Activated naive CD4-positive, alpha-beta T cell treated with anti-CD3 and anti-CD28 coated beads, Interleukin-2, amount 10 ng/mL, durations not matched to agents 7 days and 5 days (primary cell): ENCODE measurements around the gene PIGC.
"Not testable (repeated sequence)": the region's sequence is repeated elsewhere in the genome, so short reads cannot be mapped to it uniquely, and the experiment has no call there.

ENCODE experiments used
- CTCF ChIA-PET: fragments of 350-600 bp; sonication (Branson Sonifier 250); formaldehyde crosslinking; loops from one replicate; lab custom pipeline; 2021; ENCODE audit warnings: antibody characterized with exemption; lab: Charles Lee
- DNase-seq: peaks from one replicate; pipeline ENCODE4 v3.0.0-alpha.2; 2020
- H3K27ac Mint-ChIP-seq: one replicate; pipeline ENCODE4 v1.8.0; 2021; ENCODE audit warnings: mild to moderate bottlenecking, moderate library complexity, mixed read lengths
- H3K27me3 Mint-ChIP-seq: one replicate; pipeline ENCODE4 v1.8.0; 2021; ENCODE audit warnings: mild to moderate bottlenecking, mixed read lengths
- H3K36me3 Mint-ChIP-seq: one replicate; pipeline ENCODE4 v1.8.0; 2021; ENCODE audit warnings: mixed read lengths
- H3K4me1 Mint-ChIP-seq: one replicate; pipeline ENCODE4 v1.8.0; 2021; ENCODE audit warnings: mixed read lengths
- H3K4me3 Mint-ChIP-seq: one replicate; pipeline ENCODE4 v1.8.0; 2021; ENCODE audit warnings: mild to moderate bottlenecking, moderate library complexity, mixed read lengths
- H3K9me3 Mint-ChIP-seq: one replicate; pipeline ENCODE4 v1.8.0; 2021; ENCODE audit warnings: mixed read lengths

The PIGC gene

GRCh38 chr1:172437183-172437582 lies 6.7 kb downstream of the PIGC start:
- peaks cover 29% of the 10 kb centered on the region for H3K4me1 Mint-ChIP-seq
- H3K27me3 Mint-ChIP-seq, H3K4me3 Mint-ChIP-seq, H3K27ac Mint-ChIP-seq, H3K9me3 Mint-ChIP-seq, CTCF ChIA-PET, DNase-seq: not testable (repeated sequence)
- peaks cover 47% of the 10 kb centered on the region for H3K36me3 Mint-ChIP-seq

GRCh38 chr1:172431721-172432192 lies 12.1 kb downstream of the PIGC start:
- CTCF ChIA-PET, result interaction anchor here (0.6 to 8.4 kb wide), 9 partner anchors 10 to 630 kb away, joined by 3 to 74 read pairs (median 3); partner anchors contain the start of gene PIGC
- H3K4me1 Mint-ChIP-seq, result peaks cover 25% of the 10 kb centered on the region
- no peak overlapping the region for H3K4me3 Mint-ChIP-seq
- peaks cover 15% of the 10 kb centered on the region for H3K36me3 Mint-ChIP-seq
- peak; percentile 67 for DNase-seq
- peaks cover 7% of the 10 kb centered on the region for H3K9me3 Mint-ChIP-seq
- H3K27ac Mint-ChIP-seq, result peak overlapping the region; percentile 88
- no peaks in the 10 kb centered on the region for H3K27me3 Mint-ChIP-seq

- no peak for DNase-seq
- H3K4me1 Mint-ChIP-seq, result peaks cover 25% of the 10 kb centered on the region
- H3K9me3 Mint-ChIP-seq, result peaks cover 7% of the 10 kb centered on the region
- peak overlapping the region; percentile 88 for H3K27ac Mint-ChIP-seq
- no peak overlapping the region for H3K4me3 Mint-ChIP-seq
- H3K36me3 Mint-ChIP-seq, result peaks cover 11% of the 10 kb centered on the region
- CTCF ChIA-PET, result interaction anchor here (0.5 to 8.4 kb wide), 10 partner anchors 10 to 629 kb away, joined by 3 to 74 read pairs (median 3); partner anchors contain the start of gene PIGC
- no peaks in the 10 kb centered on the region for H3K27me3 Mint-ChIP-seq
Observed at GRCh38 chr1:172431204-172431603, 12.7 kb downstream of the PIGC start.

GRCh38 chr1:172430128-172430454 lies 13.8 kb downstream of the PIGC start:
- Mint-ChIP-seq H3K27me3 (no peaks in the 10 kb centered on the region), H3K27ac (peak overlapping the region; percentile 38)

GRCh38 chr1:172429331-172430127 lies 14.3 kb downstream of the PIGC start:
- Mint-ChIP-seq H3K4me3 (no peak overlapping the region), H3K27me3 (no peaks in the 10 kb centered on the region), H3K36me3 (peaks cover 6% of the 10 kb centered on the region), H3K4me1 (peaks cover 25% of the 10 kb centered on the region), H3K27ac (peak overlapping the region; percentile 43), H3K9me3 (peaks cover 5% of the 10 kb centered on the region)
- DNase-seq, result peak; percentile 73
- CTCF ChIA-PET, result interaction anchor here (0.6 to 8.4 kb wide), 21 partner anchors 13 to 785 kb away, joined by 3 to 74 read pairs (median 4); partner anchors contain the start of gene PIGC

More at GRCh38 chr1:172430128-172430454, 13.8 kb downstream of the PIGC start:
- DNase-seq, result no peak
- H3K9me3 Mint-ChIP-seq, result peaks cover 5% of the 10 kb centered on the region
- peaks cover 6% of the 10 kb centered on the region for H3K36me3 Mint-ChIP-seq
- CTCF ChIA-PET, result interaction anchor here (0.6 to 8.4 kb wide), 18 partner anchors 12 to 785 kb away, joined by 3 to 74 read pairs (median 4); partner anchors contain the start of gene PIGC
- H3K4me1 Mint-ChIP-seq, result peaks cover 25% of the 10 kb centered on the region
- H3K4me3 Mint-ChIP-seq, result no peak overlapping the region

- H3K27me3 Mint-ChIP-seq, result no peaks in the 10 kb centered on the region
- no peak overlapping the region for H3K4me3 Mint-ChIP-seq
- no peaks in the 10 kb centered on the region for H3K36me3 Mint-ChIP-seq
- peaks cover 15% of the 10 kb centered on the region for H3K4me1 Mint-ChIP-seq
- no peak overlapping the region for H3K27ac Mint-ChIP-seq
- H3K9me3 Mint-ChIP-seq, result no peaks in the 10 kb centered on the region
- CTCF ChIA-PET, result interaction anchor here (8.4 kb wide), 1 partner anchor 15 kb away, joined by 74 read pairs; the partner anchor contains the start of gene PIGC
- no peak for DNase-seq
Observed at GRCh38 chr1:172427191-172427590, 16.7 kb downstream of the PIGC start.

GRCh38 chr1:172425339-172425738 lies 18.5 kb downstream of the PIGC start:
- Mint-ChIP-seq H3K9me3 (no peaks in the 10 kb centered on the region), H3K4me1 (no peaks in the 10 kb centered on the region), H3K36me3 (no peaks in the 10 kb centered on the region), H3K27ac (no peak overlapping the region), H3K27me3 (no peaks in the 10 kb centered on the region), H3K4me3 (no peak overlapping the region)
- no peak for DNase-seq
- CTCF ChIA-PET, result interaction anchor here (0.8 kb wide), 1 partner anchor 423 kb away, joined by 3 read pairs; no protein-coding TSS in a partner anchor

- CTCF ChIA-PET, result no interaction called here
- no peak for DNase-seq
- Mint-ChIP-seq H3K9me3 (no peaks in the 10 kb centered on the region), H3K27ac (no peak overlapping the region), H3K27me3 (no peaks in the 10 kb centered on the region), H3K36me3 (no peaks in the 10 kb centered on the region), H3K4me1 (peaks cover 2% of the 10 kb centered on the region), H3K4me3 (no peak overlapping the region)
Observed at GRCh38 chr1:172423336-172423735, 20.5 kb downstream of the PIGC start.

- CTCF ChIA-PET, result interaction anchor here (1.0 to 1.6 kb wide), 2 partner anchors 9 to 22 kb away, joined by 3 to 5 read pairs; partner anchors contain the start of gene PIGC
- Mint-ChIP-seq H3K27ac (no peak overlapping the region), H3K27me3 (no peaks in the 10 kb centered on the region), H3K36me3 (peaks cover 2% of the 10 kb centered on the region), H3K4me3 (no peak overlapping the region), H3K9me3 (no peaks in the 10 kb centered on the region), H3K4me1 (peaks cover 2% of the 10 kb centered on the region)
- DNase-seq, result no peak
Observed at GRCh38 chr1:172421974-172422604, 21.8 kb downstream of the PIGC start.

- Mint-ChIP-seq H3K9me3 (no peaks in the 10 kb centered on the region), H3K4me3 (no peak within 1 kb of the TSS), H3K4me1 (peaks cover 2% of the 10 kb centered on the region), H3K27me3 (no peaks in the 10 kb centered on the region), H3K27ac (no peak within 1 kb of the TSS), H3K36me3 (peaks cover 2% of the 10 kb centered on the region)
- no peak for DNase-seq
- CTCF ChIA-PET, result interaction anchor here (1.6 kb wide), 2 partner anchors 11 to 26 kb away, joined by 4 to 5 read pairs; no protein-coding TSS in a partner anchor
Observed at GRCh38 chr1:172420385-172420784, 23.5 kb downstream of the PIGC start, which contains the start of gene C1orf105. Gene C1orf105 (plus strand): TSS chr1:172420685. CDS start chr1:172420886, 201 bp downstream.

GRCh38 chr1:172417557-172417956 lies 26.3 kb downstream of the PIGC start:
- Mint-ChIP-seq H3K27ac (no peak overlapping the region), H3K27me3 (no peaks in the 10 kb centered on the region), H3K36me3 (peaks cover 2% of the 10 kb centered on the region), H3K4me3 (no peak overlapping the region), H3K9me3 (no peaks in the 10 kb centered on the region), H3K4me1 (peaks cover 2% of the 10 kb centered on the region)
- CTCF ChIA-PET, result interaction anchor here (0.6 to 2.0 kb wide), 2 partner anchors 415 to 774 kb away, joined by 3 to 7 read pairs; no protein-coding TSS in a partner anchor
- DNase-seq, result no peak

- CTCF ChIA-PET, result interaction anchor here (0.6 to 2.0 kb wide), 3 partner anchors 10 to 414 kb away, joined by 3 to 7 read pairs (median 3); no protein-coding TSS in a partner anchor
- Mint-ChIP-seq H3K9me3 (no peaks in the 10 kb centered on the region), H3K27ac (no peak overlapping the region), H3K4me1 (peaks cover 2% of the 10 kb centered on the region), H3K36me3 (peaks cover 2% of the 10 kb centered on the region), H3K4me3 (no peak overlapping the region), H3K27me3 (no peaks in the 10 kb centered on the region)
- DNase-seq, result no peak
Observed at GRCh38 chr1:172416496-172417035, 27.3 kb downstream of the PIGC start.

GRCh38 chr1:172414331-172414730 lies 29.5 kb downstream of the PIGC start:
- peaks cover 2% of the 10 kb centered on the region for H3K4me1 Mint-ChIP-seq
- H3K27me3 Mint-ChIP-seq, result no peaks in the 10 kb centered on the region
- H3K36me3 Mint-ChIP-seq, result peaks cover 2% of the 10 kb centered on the region
- CTCF ChIA-PET, result no interaction called here
- DNase-seq, result no peak
- no peak overlapping the region for H3K27ac Mint-ChIP-seq
- H3K4me3 Mint-ChIP-seq, result no peak overlapping the region
- no peaks in the 10 kb centered on the region for H3K9me3 Mint-ChIP-seq
